SK-N-SH (cell line): ENCODE data around the gene NDP. TPM values are rescaled to one million over a fixed set of nuclear protein-coding genes. Genes with fewer than 3 reads are reported as not detected.

Experiments used
- CTCF ChIA-PET: fragments of 300-600, 350-600 bp; formaldehyde crosslinking; extraction: SDS; loops from one replicate; lab custom pipeline; 2021; lab: Yijun Ruan, JAX
- POLR2A ChIA-PET: fragments of 350-600 bp; sonication (Branson Sonifier 250); formaldehyde crosslinking; extraction: SDS; loops from one replicate; lab custom pipeline; 2020; ENCODE audit warnings: antibody characterized with exemption, inconsistent platforms; lab: Yijun Ruan, JAX
- DNase-seq: peaks from one replicate; pipeline ENCODE4 v3.0.0; 2012
- H2AFZ ChIP-seq: fragments of 200-600 bp; sonication (generic); 2 replicates; pipeline ENCODE4 v1.8.1; 2016; ENCODE audit warnings: antibody characterized with exemption, mild to moderate bottlenecking, low read depth
- H3F3A ChIP-seq: fragments of 200-600 bp; sonication (generic); replicated peaks from 2 replicates; pipeline ENCODE3; 2016; ENCODE audit warnings: antibody characterized with exemption, mild to moderate bottlenecking; ENCODE audit not compliant: insufficient read depth
- H3K27ac ChIP-seq, 2 experiments: fragments of 200-500 bp in 1 of 2; fragments of 200-600 bp in 1 of 2; sonication (Bioruptor generic) in 1 of 2; sonication (generic), shearing (Covaris generic) in 1 of 2; 2 replicates each; pipeline versions ENCODE4 v1.5.1 to v1.6.1; 2014 to 2016; ENCODE audit warnings: low read depth in 2 of 2, inconsistent platforms in 1 of 2, low read length in 1 of 2, mild to moderate bottlenecking in 1 of 2, mixed read lengths in 1 of 2
- H3K27me3 ChIP-seq: fragments of 200-600 bp; sonication (generic), shearing (Covaris generic); 2 replicates; pipeline ENCODE4 v1.6.1; 2016; ENCODE audit warnings: mixed run types; ENCODE audit not compliant: insufficient read depth
- H3K36me3 ChIP-seq, 2 experiments: fragments of 200-500 bp in 1 of 2; fragments of 200-600 bp in 1 of 2; sonication (Bioruptor generic) in 1 of 2; sonication (generic) in 1 of 2; replicated peaks in 1 of 2; 2 replicates each; pipeline versions ENCODE3 to v1.5.1; 2014 to 2016; ENCODE audit warnings: low read length in 1 of 2, mild to moderate bottlenecking in 1 of 2; ENCODE audit not compliant: insufficient read depth in 2 of 2, control insufficient read depth in 1 of 2
- H3K4me1 ChIP-seq, 2 experiments: fragments of 200-500 bp in 1 of 2; fragments of 200-600 bp in 1 of 2; sonication (Bioruptor generic) in 1 of 2; sonication (generic), shearing (Covaris generic) in 1 of 2; 2 replicates each; pipeline versions ENCODE4 v1.5.1 to v1.6.1; 2014 to 2016; ENCODE audit warnings: low read depth in 1 of 2, low read length in 1 of 2, mixed run types in 1 of 2; ENCODE audit not compliant: insufficient read depth in 2 of 2, control insufficient read depth in 1 of 2
- H3K4me2 ChIP-seq: fragments of 200-600 bp; sonication (generic), shearing (Covaris generic); 2 replicates; pipeline ENCODE4 v1.6.1; 2017; ENCODE audit warnings: mixed run types
- H3K4me3 ChIP-seq, 2 experiments: fragments of 200-500 bp in 1 of 2; fragments of 200-600 bp in 1 of 2; sonication (Bioruptor generic) in 1 of 2; sonication (generic), shearing (Covaris generic) in 1 of 2; 2 replicates each; pipeline versions ENCODE4 v1.5.1 to v1.8.1; 2014 to 2016; ENCODE audit warnings: low read depth in 2 of 2, inconsistent platforms in 1 of 2, low read length in 1 of 2, mild to moderate bottlenecking in 1 of 2, mixed read lengths in 1 of 2, moderate library complexity in 1 of 2
- H3K79me2 ChIP-seq: fragments of 200-600 bp; sonication (generic); 2 replicates; pipeline ENCODE4 v1.8.1; 2017; ENCODE audit warnings: mild to moderate bottlenecking; ENCODE audit not compliant: insufficient read depth
- H3K9ac ChIP-seq: fragments of 200-600 bp; sonication (generic); 2 replicates; pipeline ENCODE4 v1.6.1; 2017; ENCODE audit warnings: mixed run types
- H3K9me2 ChIP-seq: fragments of 200-600 bp; sonication (generic); 2 replicates; pipeline ENCODE4 v1.6.1; 2017; ENCODE audit warnings: mixed run types
- H3K9me3 ChIP-seq: fragments of 200-600 bp; sonication (generic); 2 replicates; pipeline ENCODE4 v1.6.1; 2017; ENCODE audit warnings: mixed run types, mild to moderate bottlenecking, moderate library complexity
- H4K20me1 ChIP-seq: fragments of 200-600 bp; sonication (generic); 2 replicates; pipeline ENCODE4 v1.6.1; 2017; ENCODE audit warnings: mild to moderate bottlenecking, mixed run types; ENCODE audit not compliant: insufficient read depth
- CTCF ChIP-seq: fragments of 200-600 bp; sonication (generic); IDR thresholded peaks from 2 replicates; pipeline ENCODE4 v1.6.1; 2017; ENCODE audit warnings: antibody characterized with exemption, mild to moderate bottlenecking, moderate library complexity
- POLR2AphosphoS5 ChIP-seq: IDR thresholded peaks from 2 replicates; pipeline ENCODE4 v1.6.1; 2012; ENCODE audit warnings: low read depth, low read length
- RCOR1 ChIP-seq: fragments of 150-350 bp; IDR thresholded peaks from 2 replicates; pipeline ENCODE4 v1.6.1; 2017; ENCODE audit warnings: antibody characterized with exemption, low read length
- SIN3A ChIP-seq: IDR thresholded peaks from 2 replicates; pipeline ENCODE4 v1.6.1; 2012; ENCODE audit warnings: low read depth, mild to moderate bottlenecking, low read length, moderate library complexity, borderline replicate concordance
- SMC3 ChIP-seq: IDR thresholded peaks from 2 replicates; pipeline ENCODE4 v1.6.1; 2012; ENCODE audit warnings: low read depth, low read length, improper control_type of control experiment
- WGBS: methylation state at CpG from one replicate; pipeline ENCODE4 v1.1.6; 2017; ENCODE audit warnings: low lambda C conversion rate; 5-methylcytosine and 5-hydroxymethylcytosine counted together
- polyA plus RNA-seq, 3 experiments: library from polyadenylated mRNA; depleted of rRNA; stranded (reverse); fragments of >200 nt; gene quantifications; 2 replicates each; pipeline ENCODE4 v1.2.3, GENCODE V29; 2012
- TF ChIP-seq, protein P1 (sequence below): IDR thresholded peaks from 2 replicates; pipeline ENCODE4 v1.4.0; 2012; ENCODE audit warnings: low read depth, borderline replicate concordance
- TF ChIP-seq, protein P2 (sequence below): IDR thresholded peaks from 2 replicates; pipeline ENCODE4; 2012
- TF ChIP-seq, protein P3 (sequence below): IDR thresholded peaks from 2 replicates; pipeline ENCODE4 v1.4.0; 2012; ENCODE audit warnings: low read depth
- TF ChIP-seq, protein P4 (sequence below): fragments of 150-350 bp; IDR thresholded peaks from 2 replicates; pipeline ENCODE4 v1.6.1; 2016; ENCODE audit warnings: mild to moderate bottlenecking, low read depth, low read length

NDP gene
- polyA plus RNA-seq, 1 of the 3 experiments (the other 2 are of a cell fraction) = 0.16 TPM

GRCh38 chrX:44011506-44011905 lies 38.3 kb upstream of the NDP start (continued):
- TF ChIP-seq, protein P1, sequence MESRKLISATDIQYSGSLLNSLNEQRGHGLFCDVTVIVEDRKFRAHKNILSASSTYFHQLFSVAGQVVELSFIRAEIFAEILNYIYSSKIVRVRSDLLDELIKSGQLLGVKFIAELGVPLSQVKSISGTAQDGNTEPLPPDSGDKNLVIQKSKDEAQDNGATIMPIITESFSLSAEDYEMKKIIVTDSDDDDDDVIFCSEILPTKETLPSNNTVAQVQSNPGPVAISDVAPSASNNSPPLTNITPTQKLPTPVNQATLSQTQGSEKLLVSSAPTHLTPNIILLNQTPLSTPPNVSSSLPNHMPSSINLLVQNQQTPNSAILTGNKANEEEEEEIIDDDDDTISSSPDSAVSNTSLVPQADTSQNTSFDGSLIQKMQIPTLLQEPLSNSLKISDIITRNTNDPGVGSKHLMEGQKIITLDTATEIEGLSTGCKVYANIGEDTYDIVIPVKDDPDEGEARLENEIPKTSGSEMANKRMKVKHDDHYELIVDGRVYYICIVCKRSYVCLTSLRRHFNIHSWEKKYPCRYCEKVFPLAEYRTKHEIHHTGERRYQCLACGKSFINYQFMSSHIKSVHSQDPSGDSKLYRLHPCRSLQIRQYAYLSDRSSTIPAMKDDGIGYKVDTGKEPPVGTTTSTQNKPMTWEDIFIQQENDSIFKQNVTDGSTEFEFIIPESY = no peak
- TF ChIP-seq, protein P2, sequence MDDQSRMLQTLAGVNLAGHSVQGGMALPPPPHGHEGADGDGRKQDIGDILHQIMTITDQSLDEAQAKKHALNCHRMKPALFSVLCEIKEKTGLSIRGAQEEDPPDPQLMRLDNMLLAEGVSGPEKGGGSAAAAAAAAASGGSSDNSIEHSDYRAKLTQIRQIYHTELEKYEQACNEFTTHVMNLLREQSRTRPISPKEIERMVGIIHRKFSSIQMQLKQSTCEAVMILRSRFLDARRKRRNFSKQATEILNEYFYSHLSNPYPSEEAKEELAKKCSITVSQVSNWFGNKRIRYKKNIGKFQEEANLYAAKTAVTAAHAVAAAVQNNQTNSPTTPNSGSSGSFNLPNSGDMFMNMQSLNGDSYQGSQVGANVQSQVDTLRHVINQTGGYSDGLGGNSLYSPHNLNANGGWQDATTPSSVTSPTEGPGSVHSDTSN = no peak
- TF ChIP-seq, protein P3, sequence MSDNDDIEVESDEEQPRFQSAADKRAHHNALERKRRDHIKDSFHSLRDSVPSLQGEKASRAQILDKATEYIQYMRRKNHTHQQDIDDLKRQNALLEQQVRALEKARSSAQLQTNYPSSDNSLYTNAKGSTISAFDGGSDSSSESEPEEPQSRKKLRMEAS = no peak

- Histone ChIP-seq H3K9me3 (no peaks in the 10 kb centered on the region; the same call in 1 of the 2 replicates), H3K79me2 (no peaks in the 10 kb centered on the region), H3K4me2 (no peak overlapping the region), H3K4me3 (no peak overlapping the region), H3K4me1 (peaks cover 0 to 9% of the 10 kb centered on the region in 2 experiments; a peak in 2 of 4 replicates), H3K27ac (no peak overlapping the region), H2AFZ (no peak overlapping the region), H3F3A (peaks cover 12% of the 10 kb centered on the region), H4K20me1 (no peaks in the 10 kb centered on the region), H3K36me3 (no peaks in the 10 kb centered on the region), H3K9me2 (no peaks in the 10 kb centered on the region), H3K27me3 (no peaks in the 10 kb centered on the region), H3K9ac (no peak overlapping the region)
- POLR2A ChIA-PET = no interaction called here
- no peak for DNase-seq
- CTCF ChIA-PET = no interaction called here
- 54% methylated on average over 2 of the region's 2 CpGs for WGBS
- no peak for TF ChIP-seq SMC3
- TF ChIP-seq, protein P3 = no peak
- TF ChIP-seq, protein P4, sequence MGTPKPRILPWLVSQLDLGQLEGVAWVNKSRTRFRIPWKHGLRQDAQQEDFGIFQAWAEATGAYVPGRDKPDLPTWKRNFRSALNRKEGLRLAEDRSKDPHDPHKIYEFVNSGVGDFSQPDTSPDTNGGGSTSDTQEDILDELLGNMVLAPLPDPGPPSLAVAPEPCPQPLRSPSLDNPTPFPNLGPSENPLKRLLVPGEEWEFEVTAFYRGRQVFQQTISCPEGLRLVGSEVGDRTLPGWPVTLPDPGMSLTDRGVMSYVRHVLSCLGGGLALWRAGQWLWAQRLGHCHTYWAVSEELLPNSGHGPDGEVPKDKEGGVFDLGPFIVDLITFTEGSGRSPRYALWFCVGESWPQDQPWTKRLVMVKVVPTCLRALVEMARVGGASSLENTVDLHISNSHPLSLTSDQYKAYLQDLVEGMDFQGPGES = no peak
- TF ChIP-seq POLR2AphosphoS5 = no peak
- no peak for TF ChIP-seq CTCF
- TF ChIP-seq RCOR1 = no peak
- no peak for TF ChIP-seq SIN3A
Measured at GRCh38 chrX:44010626-44011025, 37.4 kb upstream of the NDP start.
